ENCODE data around the gene ZNF532. TPM values are rescaled to one million over a fixed set of nuclear protein-coding genes. Genes with fewer than 3 reads are reported as not detected.

The ZNF532 gene
- polyA plus RNA-seq, 1 donor, result 69.8 TPM

DNA sequence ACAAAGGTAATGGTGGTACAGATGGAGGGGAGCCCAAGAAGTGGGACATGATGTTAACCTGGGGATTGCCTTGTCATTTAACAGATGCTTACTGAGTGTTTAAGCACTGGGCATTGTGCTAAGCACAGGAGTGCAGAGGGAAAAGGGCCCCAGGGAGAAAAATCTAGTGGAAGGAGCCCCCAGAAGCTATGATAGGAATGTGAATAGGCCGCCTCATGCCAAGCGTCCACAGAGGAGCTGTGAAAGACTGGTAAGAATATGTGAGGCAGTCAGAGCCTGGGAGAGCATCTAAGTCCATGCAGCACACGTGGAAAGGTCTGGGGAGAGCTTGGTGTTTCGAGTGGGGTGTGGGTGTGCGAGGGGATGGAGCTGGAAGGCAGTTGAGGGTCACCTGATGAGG is 5.5 kb downstream of the ZNF532 start:
- no peak for DNase-seq

DNA sequence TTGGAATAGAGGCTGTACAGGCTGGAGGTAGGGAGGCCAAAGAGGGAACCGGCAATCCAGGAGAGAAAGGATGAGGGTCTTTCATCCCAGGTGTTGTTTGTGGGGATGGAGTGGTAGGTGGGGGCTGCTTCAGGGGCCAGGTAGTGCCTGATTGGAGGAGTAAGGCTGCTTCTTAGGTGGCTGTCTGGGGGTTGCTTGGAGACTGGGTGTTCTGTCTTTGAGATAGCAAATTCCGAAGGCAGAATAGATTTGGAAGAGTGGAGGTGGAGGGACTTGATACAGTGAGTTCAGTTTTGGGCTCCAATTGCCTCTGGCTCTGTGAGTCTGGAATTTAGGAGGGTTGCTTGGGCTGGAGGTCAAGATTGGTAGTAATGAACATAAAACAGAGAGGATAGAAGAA is 5.9 kb downstream of the ZNF532 start:
- no peak for DNase-seq

DNA sequence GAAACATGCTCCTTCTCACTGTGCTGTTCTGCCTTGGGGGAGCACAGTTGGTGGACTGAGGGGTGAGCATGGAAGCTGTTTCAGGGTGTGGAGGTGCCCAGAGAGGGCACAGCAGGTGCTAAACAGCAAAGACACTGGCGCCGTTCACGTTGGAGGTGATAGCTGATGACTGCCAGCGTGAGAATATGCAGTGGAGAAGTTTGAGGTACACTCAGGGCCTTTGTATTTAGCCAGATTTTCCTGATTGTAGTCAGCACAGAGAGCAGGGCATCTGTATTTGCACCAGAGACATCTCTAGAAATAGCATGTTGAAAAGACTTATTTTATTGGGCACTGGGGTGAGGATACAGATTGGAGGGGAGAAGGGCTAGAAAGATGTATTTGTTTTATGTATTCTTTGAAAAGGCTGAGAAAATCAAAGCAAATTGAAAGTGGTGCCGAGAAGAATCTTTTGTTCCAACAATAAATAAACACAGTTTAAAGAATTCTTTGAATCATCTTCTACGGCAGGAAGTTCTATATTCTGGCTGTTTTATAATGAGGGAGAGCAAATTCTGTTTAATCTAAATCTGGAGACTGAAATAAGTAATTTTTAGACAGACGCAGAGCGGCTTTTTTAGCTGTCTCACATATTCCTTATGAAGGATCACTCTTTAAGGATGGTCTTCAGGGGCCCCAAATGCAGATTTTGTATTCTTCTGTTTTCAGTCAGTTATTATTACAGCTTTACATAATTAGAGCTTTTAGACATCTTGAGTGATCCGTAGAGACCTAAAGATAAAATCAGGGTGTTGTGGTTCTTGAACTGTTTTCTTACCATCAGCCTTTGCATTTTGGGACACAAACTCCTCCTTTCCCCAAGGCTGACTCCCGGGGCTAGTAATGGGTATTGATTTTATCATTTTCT is 7.1 kb downstream of the ZNF532 start:
- DNase-seq, result no peak

GRCh38 chr18:58878640-58879039 is 14.0 kb downstream of the ZNF532 start:
- no peak for DNase-seq

DNA sequence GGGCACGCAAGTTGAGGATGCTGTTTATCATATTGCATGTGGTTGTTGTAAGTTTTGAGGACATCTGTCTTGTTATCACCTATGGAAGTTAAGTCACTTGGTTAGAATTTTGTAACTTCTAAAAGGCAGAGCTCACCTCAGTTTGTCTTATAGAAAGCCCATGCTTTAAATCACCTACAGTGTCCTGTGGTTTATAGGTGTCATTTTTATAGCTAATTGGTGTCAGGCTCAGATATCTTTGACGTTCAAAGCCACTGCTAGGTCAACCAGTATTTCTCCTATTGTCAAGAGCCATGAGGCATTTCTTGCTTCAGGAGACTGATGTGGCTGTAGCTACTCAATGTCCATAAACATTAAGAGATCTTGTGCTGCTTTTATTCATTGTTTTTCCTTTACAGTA is 16.8 kb downstream of the ZNF532 start:
- no peak for DNase-seq

- DNase-seq, result no peak
Measured at GRCh38 chr18:58882044-58882443, 17.4 kb downstream of the ZNF532 start.

- DNase-seq, result no peak
Measured at GRCh38 chr18:58882686-58883085, 18.0 kb downstream of the ZNF532 start.

- DNase-seq, result no peak
Measured at GRCh38 chr18:58884680-58885079, 20.0 kb downstream of the ZNF532 start.

DNA sequence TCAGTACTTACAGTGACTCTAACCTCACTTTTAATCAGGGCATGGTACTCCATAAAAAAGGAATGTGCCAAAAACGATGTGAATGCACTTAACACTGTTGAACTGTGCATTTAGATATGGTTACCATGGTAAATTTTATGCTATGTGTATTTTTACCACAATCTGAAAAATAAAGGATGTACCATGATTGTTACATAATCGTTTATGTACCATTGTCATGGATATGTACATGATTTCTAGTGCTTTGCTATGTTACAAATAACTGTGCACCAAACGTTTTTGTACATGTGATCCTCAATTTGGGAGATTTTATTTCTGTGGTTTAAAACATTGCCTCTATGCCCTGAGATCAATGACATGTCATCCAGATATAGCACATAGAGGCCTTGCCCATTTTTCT is 21.8 kb downstream of the ZNF532 start:
- no peak for DNase-seq

DNA sequence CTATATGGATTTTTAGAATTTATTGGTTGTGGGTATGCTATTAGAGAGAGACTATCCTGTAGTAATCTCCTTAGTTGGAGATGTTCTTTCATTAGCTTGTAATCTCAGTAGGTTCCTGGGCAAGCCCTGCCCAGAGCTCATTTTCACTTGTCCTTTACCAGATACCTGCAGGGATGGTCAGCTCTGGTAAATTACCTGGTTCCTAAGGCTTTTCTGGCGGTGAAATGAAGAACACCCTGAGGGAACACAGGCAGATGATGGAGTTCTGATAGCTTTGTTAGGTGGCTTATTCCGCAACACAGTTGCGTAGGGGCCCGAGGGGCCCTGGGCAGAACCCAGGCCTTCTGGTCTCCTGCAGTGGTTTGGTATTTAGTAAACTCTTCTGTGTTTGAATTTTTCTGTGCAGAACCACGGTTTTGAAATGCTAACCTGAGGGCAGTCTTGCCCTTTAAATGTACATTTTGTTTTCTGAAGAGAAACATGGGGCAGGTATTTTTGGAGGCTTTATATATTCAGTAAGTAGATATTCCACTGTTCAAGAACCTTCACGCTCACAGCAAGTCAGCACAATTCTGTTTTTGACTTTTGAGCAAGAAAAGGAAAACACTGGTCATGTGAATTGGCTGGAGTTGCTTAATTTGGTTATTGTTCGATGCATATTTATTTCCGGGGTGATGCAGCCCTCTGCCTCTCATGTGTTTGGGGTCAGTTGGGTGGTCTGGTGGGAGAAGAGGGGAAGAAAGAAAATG is 22.4 kb downstream of the ZNF532 start:
- no peak for DNase-seq

DNA sequence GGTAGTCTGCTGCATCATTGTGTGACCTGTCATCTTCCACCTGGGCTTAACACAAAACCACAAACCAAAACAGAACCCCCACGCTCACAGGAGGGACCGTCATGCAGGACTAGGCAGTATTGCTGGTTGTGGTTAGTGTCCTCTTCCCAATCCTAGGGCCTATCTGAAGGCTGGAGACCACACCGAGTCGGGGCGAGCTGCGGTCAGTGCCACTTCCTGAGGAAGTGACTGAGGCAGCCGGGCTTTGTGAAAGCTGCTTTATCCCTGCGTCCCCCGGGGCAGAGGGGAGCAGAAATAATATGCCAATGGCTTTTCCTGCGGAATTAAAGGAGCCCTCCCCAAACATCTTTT is 22.9 kb downstream of the ZNF532 start:
- no peak for DNase-seq

DNA sequence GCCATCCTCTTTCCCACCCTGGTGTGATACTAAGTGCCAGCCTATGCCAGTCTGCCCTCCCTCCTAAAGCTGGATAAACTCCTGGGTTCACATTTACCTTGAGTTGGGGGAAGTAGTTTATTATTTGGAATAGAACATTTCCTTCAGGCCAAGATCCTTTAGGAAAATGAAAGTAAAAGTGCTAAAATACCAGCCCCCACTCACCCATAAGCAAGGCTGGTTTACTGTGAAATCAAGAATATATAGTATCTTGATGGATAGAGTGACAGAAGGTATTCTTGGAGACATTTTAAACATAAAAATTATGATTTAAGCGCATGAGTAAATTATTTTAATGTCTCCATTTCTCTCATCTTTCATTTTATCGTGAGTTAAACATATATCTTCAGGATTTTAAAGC is 27.1 kb downstream of the ZNF532 start:
- no peak for DNase-seq

- DNase-seq, result no peak
Measured at GRCh38 chr18:58892488-58892887, 27.8 kb downstream of the ZNF532 start.

GRCh38 chr18:58893388-58894099 is 28.9 kb downstream of the ZNF532 start:
- DNase-seq, result no peak

DNA sequence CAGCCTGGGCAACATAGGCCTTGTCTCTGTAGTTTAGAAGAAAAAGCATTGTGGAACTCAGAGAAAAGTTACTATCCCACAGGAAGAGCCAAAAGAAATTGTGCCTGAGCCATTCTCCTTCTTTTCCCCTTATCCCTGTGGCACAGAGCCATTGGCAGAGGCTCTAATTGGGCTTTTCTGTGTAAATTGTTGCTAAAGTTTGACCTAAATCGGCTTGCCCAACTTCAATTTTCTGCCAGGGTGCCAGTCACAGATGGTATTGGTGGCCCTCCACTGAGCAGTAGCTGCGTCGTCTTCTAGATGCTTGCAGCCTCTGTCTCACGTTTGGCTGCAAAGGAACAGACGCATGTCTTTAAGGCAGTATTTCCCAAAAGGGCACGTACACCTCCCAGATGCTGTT is 30.3 kb downstream of the ZNF532 start:
- DNase-seq, result no peak

DNA sequence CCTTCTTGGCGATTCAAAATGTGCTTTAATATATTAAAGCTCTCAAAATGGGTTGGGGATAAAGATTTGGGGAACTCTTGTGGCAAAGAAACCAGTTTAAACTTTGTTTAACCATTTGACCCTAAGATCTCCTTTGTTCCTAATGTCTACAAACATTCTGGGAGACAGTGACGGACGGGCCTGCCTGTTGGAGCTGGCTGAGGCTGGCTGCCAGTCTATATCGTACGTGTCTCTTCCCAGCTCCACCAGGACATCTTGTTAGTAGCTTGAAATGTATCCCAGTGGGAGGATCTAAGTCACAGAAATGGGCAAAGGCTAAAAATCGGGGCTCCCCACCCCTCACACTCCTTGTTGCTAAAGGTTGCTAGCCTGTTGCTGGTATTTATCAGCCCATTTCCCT is 30.7 kb downstream of the ZNF532 start:
- no peak for DNase-seq

GRCh38 chr18:58896268-58896667 is 31.6 kb downstream of the ZNF532 start:
- DNase-seq, result no peak

- no peak for DNase-seq
Measured at GRCh38 chr18:58896734-58897508, 32.2 kb downstream of the ZNF532 start.

DNA sequence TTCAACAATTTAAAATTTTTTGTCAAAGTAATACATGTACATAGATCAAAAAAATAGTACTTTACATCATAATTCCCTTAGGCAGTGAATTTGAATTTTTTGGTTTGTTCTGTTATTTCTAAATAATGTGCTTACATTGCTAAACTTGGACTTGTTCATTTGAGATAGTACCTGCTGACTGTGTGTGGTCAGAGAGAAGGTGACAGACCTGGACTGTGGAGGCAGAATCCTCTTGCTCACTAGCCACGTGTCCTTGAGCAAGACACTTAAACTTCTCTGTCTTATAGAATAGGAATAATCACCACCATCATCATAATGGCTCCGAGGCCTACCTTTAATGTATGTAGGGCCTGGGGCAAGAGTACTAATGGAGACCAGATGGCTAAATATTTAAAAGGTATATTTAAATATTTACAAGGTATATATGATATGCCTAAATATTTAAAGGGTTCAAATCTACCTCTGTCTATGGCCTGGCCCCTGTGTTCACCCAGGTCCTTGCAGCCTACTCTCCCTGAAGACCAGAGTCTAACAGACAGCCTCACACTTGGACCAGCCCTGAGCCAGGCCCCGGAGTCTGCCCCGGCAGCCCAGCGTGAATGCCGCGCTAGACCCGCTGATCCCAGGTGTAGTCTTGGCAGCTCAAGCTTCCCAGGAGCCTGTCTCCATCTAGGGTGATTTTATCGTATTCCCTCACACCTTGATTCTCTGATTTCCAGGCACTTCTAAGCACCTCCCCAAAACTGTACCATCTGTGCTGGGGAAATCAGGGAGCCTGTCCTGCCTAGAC is 33.5 kb downstream of the ZNF532 start:
- no peak for DNase-seq

DNA sequence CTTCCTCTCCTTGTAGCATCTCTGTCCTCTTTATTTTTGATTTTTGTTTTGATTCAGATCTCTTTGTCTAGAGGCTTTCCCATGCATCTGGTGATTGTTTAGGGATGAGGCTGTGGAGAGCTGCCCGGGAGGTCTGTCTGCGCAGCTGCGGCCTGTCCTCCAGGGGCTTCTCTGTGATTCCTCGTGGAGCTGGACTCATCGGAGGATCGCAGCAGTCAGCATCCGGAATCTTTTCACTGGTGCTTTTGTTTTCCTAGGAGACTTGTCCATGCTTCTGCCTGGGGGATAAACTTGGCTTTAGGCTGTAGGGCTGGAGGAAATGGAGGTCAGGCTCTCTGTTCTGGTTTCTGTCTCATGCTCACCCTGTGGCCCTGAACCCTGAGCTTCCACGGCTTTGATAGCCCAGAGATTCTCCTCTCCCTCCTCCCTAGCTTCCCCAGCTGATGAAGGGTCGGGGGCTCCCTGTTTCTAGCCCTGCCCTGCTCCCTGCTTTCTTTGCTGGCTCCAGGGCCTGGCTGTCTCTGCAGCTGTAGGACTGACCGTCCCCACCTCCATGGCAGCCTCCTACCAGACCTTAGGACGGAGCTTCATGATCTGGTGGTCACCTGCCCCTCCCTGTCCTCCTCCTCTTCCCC is 35.5 kb downstream of the ZNF532 start:
- DNase-seq, result no peak

DNA sequence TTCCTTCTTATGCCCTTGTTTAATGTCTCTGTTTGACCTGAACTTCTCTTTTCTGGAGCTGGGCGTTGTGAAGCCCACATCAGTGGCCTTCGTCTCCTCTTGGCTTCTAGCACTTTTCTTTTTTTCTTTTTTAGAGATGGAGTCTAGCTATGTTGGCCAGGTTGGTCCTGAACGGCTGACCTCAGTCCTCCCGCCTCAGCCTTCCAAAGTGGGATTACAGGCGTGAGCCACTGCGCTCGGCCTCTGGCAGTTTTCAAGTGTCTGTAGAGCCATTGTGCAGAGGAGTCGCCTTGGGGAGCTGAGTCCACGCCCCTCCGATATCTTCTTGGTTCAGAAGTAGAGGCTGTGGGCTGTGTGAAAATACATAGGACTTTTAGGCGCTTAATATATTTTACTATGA is 36.5 kb downstream of the ZNF532 start:
- no peak for DNase-seq

Data from hindlimb muscle (tissue), 1 donor.